Nephron progenitor cell (in vitro differentiated cells): Measurements from ENCODE around the gene RRP12.
A peak's percentile ranks its signal among the peaks of the same experiment; 100 is the strongest.

Experiments
- DNase-seq: peaks from one replicate; pipeline ENCODE4 v3.0.0; 2021
- H3K27ac Mint-ChIP-seq: 2 replicates; pipeline ENCODE4 v1.8.0; 2021; ENCODE audit warnings: mild to moderate bottlenecking, moderate library complexity, mixed read lengths
- H3K27me3 Mint-ChIP-seq: 2 replicates; pipeline ENCODE4 v1.8.0; 2021; ENCODE audit warnings: mild to moderate bottlenecking, low read depth, mixed read lengths; ENCODE audit not compliant: poor library complexity
- H3K36me3 Mint-ChIP-seq: 2 replicates; pipeline ENCODE4 v1.8.0; 2021; ENCODE audit warnings: low read depth, mixed read lengths
- H3K4me1 Mint-ChIP-seq: 2 replicates; pipeline ENCODE4 v1.8.0; 2021; ENCODE audit warnings: mixed read lengths
- H3K4me3 Mint-ChIP-seq: 2 replicates; pipeline ENCODE4 v1.8.0; 2021; ENCODE audit warnings: mild to moderate bottlenecking, moderate library complexity, mixed read lengths
- H3K9me3 Mint-ChIP-seq: 2 replicates; pipeline ENCODE4 v1.8.0; 2021; ENCODE audit warnings: mild to moderate bottlenecking, moderate library complexity, mixed read lengths
- TF ChIP-seq, protein P1 (sequence below): fragments of 200-600 bp; sonication (generic); IDR thresholded peaks from 2 replicates; pipeline ENCODE4 v1.5.0; 2021; ENCODE audit warnings: antibody characterized with exemption

Gene RRP12

DNA sequence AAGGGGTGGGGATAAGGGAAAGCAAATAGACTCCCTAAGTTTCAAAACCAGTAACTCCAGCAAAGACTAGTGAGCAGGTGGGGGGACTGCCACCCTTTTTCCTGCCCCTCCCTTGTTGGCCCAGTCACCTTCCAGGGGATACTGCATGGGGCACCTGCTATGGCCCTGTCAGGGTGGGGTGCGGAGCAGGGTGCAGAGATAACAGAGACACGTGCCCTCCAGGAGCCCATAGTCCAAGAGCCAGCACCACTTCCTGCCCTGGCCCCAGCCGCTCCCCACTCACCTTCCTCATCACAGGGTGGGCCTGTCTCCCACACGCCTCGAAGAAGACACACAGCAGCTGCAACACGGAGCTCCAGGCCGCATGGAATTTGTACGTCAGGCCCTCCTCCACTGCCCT, 20.6 kb downstream of the RRP12 start:
- Mint-ChIP-seq H3K4me1 (no peaks in the 10 kb centered on the region), H3K36me3 (peaks cover 18% of the 10 kb centered on the region), H3K27ac (no peak overlapping the region), H3K27me3 (no peaks in the 10 kb centered on the region), H3K9me3 (no peaks in the 10 kb centered on the region), H3K4me3 (no peak overlapping the region)
- TF ChIP-seq, protein P1, sequence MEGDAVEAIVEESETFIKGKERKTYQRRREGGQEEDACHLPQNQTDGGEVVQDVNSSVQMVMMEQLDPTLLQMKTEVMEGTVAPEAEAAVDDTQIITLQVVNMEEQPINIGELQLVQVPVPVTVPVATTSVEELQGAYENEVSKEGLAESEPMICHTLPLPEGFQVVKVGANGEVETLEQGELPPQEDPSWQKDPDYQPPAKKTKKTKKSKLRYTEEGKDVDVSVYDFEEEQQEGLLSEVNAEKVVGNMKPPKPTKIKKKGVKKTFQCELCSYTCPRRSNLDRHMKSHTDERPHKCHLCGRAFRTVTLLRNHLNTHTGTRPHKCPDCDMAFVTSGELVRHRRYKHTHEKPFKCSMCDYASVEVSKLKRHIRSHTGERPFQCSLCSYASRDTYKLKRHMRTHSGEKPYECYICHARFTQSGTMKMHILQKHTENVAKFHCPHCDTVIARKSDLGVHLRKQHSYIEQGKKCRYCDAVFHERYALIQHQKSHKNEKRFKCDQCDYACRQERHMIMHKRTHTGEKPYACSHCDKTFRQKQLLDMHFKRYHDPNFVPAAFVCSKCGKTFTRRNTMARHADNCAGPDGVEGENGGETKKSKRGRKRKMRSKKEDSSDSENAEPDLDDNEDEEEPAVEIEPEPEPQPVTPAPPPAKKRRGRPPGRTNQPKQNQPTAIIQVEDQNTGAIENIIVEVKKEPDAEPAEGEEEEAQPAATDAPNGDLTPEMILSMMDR: no peak
- no peak for DNase-seq

DNA sequence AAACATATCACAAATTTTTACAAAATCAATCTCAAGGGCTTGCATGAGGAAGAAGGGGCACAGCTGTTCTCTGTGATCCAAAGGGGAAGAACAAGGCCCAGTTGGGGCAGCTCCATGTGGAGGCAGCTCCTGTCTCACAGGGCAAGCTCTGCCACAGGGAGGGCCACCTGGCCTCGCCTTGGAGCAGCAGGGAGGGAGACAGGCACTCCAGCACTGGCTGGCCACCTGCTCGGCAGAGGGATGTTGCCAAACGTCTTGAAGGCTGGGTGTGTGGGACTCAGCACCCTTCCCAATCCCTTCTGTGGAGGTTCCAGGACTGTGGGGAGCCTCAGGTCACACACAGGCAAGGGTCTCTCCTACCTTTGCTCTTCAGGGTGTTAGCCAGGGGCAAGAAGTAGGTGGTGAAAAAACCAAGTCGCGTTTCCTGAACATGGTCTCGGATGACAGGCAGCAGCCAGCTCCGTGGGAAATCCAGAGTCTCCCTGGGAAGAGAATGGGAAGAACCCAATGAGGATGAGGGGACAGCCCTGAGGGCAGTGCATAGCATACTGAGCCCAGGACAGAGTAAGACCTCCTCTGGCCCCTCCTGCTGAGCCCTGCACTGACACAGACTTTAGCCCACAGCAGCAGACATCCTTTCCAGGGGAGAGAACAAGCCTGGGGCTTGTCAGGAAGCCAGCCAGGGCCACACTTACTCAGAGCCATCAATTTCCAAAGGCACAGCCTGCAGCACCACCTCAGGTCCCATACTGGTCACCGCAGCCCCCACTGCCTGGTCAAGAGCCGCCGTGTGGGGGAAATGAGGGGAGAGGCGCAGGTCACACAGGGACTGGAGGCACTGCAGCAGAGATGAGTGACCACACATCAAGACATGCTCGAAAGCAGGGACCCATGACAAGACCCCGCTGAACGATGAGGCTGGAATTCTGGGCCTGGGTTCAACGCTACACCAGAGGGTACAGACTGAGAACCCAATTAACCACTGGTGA, 21.9 kb downstream of the RRP12 start:
- no peak for DNase-seq
- Mint-ChIP-seq H3K36me3 (peaks cover 16% of the 10 kb centered on the region), H3K27me3 (no peaks in the 10 kb centered on the region), H3K4me3 (no peak overlapping the region), H3K9me3 (no peaks in the 10 kb centered on the region), H3K27ac (peak overlapping the region; percentile 57), H3K4me1 (no peaks in the 10 kb centered on the region)
- TF ChIP-seq, protein P1: no peak

DNA sequence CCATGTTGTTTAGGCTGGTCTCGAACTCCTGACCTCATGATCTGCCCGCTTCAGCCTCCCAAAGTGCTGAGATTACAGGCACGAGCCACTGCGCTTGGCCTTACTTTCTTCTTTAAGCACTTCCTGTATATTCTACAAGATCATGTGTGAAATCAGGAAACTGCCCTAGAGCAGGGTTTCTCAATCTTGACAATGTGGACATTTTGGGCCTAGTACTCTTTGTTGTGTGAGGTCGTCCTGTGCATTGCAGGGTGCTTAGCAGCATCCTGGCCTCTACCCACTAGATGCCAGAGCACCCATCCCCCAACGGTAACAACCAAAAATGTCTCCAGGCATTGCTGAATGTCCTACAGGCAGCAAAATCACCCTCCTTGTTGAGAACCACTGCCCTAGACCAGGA, 24.7 kb downstream of the RRP12 start:
- no peak for DNase-seq
- TF ChIP-seq, protein P1: no peak
- H3K27me3 Mint-ChIP-seq: no peaks in the 10 kb centered on the region
- H3K27ac Mint-ChIP-seq: no peak overlapping the region
- H3K4me3 Mint-ChIP-seq: no peak overlapping the region
- H3K36me3 Mint-ChIP-seq: peaks cover 27% of the 10 kb centered on the region
- H3K9me3 Mint-ChIP-seq: no peaks in the 10 kb centered on the region
- no peaks in the 10 kb centered on the region for H3K4me1 Mint-ChIP-seq

DNA sequence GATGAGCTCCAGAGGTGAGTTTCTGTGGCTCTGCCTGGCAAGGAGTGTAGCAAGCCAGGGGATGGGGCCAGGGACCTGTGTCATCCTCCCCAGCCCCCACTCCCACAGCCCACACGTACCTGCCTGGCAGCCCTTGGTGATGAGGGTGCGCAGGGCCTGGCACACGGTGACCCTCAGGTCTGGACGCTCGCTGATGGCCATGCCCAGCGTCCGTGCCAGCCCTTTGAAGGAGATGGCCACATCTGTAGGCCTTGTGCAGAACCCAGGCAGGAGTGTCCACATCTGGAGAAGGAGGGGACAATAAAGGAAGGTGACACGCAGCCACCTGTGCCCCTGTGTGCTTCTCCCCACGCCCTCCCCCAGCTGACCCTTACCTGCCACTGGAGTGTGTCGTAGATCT, 27.7 kb downstream of the RRP12 start:
- H3K36me3 Mint-ChIP-seq: peaks cover 33% of the 10 kb centered on the region
- TF ChIP-seq, protein P1: no peak

DNA sequence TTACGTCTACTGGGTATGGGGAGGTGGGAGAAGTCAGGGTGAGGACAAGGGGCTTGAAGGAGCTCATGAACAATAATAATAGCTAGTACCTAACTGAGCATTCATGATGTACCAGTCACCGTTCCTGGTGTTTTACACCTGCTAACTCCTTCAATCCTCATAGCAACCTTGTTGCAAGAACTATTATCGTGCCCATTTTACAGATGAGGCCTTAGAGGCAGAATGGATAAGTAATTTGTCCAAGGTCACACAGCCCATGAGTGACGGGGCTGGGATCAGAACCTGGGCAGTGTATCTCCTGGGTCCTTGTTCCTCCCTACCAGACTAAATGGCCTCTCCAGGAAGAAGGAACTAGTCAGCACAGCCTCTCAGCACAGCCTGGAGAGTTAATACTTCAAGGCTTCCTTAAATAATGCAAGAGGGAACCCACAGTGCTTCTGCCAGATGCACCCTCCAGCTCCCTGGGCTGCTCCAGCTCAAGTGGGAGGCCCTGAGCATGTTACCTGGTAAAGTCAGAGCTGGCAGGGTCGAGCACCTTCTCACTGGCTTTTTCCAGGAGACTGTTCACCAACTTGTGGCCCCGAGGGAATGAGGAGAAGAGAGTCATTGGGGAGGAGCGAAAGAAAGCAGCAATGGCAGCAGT, 28.8 kb downstream of the RRP12 start:
- H3K4me3 Mint-ChIP-seq: no peak overlapping the region
- H3K36me3 Mint-ChIP-seq: peaks cover 36% of the 10 kb centered on the region

More for the DNA sequence above, 27.7 kb downstream of the RRP12 start:
- DNase-seq: no peak
- no peaks in the 10 kb centered on the region for H3K4me1 Mint-ChIP-seq
- no peak overlapping the region for H3K27ac Mint-ChIP-seq
- H3K27me3 Mint-ChIP-seq: no peaks in the 10 kb centered on the region
- H3K9me3 Mint-ChIP-seq: no peaks in the 10 kb centered on the region
- no peak overlapping the region for H3K4me3 Mint-ChIP-seq

More for the DNA sequence above, 28.8 kb downstream of the RRP12 start:
- DNase-seq: no peak
- Mint-ChIP-seq H3K9me3 (no peaks in the 10 kb centered on the region), H3K27me3 (no peaks in the 10 kb centered on the region), H3K4me1 (no peaks in the 10 kb centered on the region), H3K27ac (no peak overlapping the region)
- TF ChIP-seq, protein P1: no peak
